Measurements from ENCODE around the gene TBXT. TPM values are rescaled to one million over a fixed set of nuclear protein-coding genes. Genes with fewer than 3 reads are reported as not detected.

Gene TBXT
- total and polyA plus RNA-seq, 9 of the 15 experiments (the other 6 are each of a cell fraction or from before 2014, with no cell fraction given): not detected

DNA sequence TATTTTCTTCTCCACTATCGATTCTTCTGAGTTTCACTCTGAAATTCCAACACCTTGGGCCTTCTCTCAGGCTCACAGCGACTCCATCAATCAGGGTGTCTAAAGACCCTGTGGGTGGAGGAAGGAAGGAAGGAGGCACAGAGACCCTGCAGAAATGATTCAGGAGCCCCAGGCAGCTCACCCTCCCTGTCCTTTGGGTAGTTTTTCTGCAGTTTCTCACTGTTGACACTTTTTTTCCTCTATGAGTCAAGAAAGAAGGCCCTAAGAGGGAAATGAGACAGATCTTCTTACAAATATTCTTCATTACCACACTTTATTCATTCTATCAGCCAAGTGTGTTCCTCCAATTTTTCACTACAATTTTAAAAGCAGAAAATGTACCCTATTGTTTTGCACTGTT, 34.2 kb upstream of the TBXT start (continued):
- TF ChIP-seq, protein P1, sequence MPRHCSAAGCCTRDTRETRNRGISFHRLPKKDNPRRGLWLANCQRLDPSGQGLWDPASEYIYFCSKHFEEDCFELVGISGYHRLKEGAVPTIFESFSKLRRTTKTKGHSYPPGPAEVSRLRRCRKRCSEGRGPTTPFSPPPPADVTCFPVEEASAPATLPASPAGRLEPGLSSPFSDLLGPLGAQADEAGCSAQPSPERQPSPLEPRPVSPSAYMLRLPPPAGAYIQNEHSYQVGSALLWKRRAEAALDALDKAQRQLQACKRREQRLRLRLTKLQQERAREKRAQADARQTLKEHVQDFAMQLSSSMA (CRISPR knock-in tag; IDR thresholded peaks at IDR 0.05): no peak
- TF ChIP-seq, protein P2, sequence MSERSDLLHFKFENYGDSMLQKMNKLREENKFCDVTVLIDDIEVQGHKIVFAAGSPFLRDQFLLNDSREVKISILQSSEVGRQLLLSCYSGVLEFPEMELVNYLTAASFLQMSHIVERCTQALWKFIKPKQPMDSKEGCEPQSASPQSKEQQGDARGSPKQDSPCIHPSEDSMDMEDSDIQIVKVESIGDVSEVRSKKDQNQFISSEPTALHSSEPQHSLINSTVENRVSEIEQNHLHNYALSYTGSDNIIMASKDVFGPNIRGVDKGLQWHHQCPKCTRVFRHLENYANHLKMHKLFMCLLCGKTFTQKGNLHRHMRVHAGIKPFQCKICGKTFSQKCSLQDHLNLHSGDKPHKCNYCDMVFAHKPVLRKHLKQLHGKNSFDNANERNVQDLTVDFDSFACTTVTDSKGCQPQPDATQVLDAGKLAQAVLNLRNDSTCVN (CRISPR knock-in tag; IDR thresholded peaks at IDR 0.05): no peak
- TF ChIP-seq CTBP1 (IDR thresholded peaks at IDR 0.05; ENCODE audit: borderline replicate concordance): no peak
- no peak for TF ChIP-seq POLR2AphosphoS2 (IDR thresholded peaks at IDR 0.05; ENCODE audit: low read length)
- no peak for TF ChIP-seq ZNF133 (CRISPR knock-in tag; IDR thresholded peaks at IDR 0.05)
- TF ChIP-seq DNMT1 (IDR thresholded peaks at IDR 0.05): no peak
- TF ChIP-seq ZFX (CRISPR knock-in tag; IDR thresholded peaks at IDR 0.05): no peak
- TF ChIP-seq, protein P3, sequence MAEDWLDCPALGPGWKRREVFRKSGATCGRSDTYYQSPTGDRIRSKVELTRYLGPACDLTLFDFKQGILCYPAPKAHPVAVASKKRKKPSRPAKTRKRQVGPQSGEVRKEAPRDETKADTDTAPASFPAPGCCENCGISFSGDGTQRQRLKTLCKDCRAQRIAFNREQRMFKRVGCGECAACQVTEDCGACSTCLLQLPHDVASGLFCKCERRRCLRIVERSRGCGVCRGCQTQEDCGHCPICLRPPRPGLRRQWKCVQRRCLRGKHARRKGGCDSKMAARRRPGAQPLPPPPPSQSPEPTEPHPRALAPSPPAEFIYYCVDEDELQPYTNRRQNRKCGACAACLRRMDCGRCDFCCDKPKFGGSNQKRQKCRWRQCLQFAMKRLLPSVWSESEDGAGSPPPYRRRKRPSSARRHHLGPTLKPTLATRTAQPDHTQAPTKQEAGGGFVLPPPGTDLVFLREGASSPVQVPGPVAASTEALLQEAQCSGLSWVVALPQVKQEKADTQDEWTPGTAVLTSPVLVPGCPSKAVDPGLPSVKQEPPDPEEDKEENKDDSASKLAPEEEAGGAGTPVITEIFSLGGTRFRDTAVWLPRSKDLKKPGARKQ (CRISPR knock-in tag; IDR thresholded peaks at IDR 0.05): no peak
- no peak for TF ChIP-seq ZNF699 (CRISPR knock-in tag; IDR thresholded peaks at IDR 0.05; ENCODE audit: insufficient replicate concordance)
- no peak for TF ChIP-seq KDM5B (IDR thresholded peaks at IDR 0.05; ENCODE audit: insufficient replicate concordance, low read depth, low read length)
- no peak for TF ChIP-seq NFIC (IDR thresholded peaks at IDR 0.05)
- TF ChIP-seq RB1 (IDR thresholded peaks at IDR 0.05; ENCODE audit: low read depth): no peak
- no peak for TF ChIP-seq ZBTB1 (CRISPR knock-in tag; IDR thresholded peaks at IDR 0.05; ENCODE audit: borderline replicate concordance, low read depth)

Data from K562 (cell line).